Upper lobe of right lung (tissue), 1 donor: Measurements from ENCODE around the gene HOXD9. TPM values are rescaled to one million over a fixed set of nuclear protein-coding genes. Genes with fewer than 3 reads are reported as not detected.

ENCODE experiments used
- ATAC-seq: fragments of 200-7000 bp; cut with Tn5 transposase; one replicate; pipeline ENCODE4 v1.9.1; 2020; ENCODE audit warnings: mild to moderate bottlenecking, moderate library complexity
- DNase-seq: peaks from one replicate; pipeline ENCODE4 v3.0.0-alpha.2; 2020
- H3K27ac ChIP-seq: fragments of 200-600 bp; one replicate; pipeline ENCODE4 v1.8.0; 2022
- H3K27me3 ChIP-seq: fragments of 200-600 bp; one replicate; pipeline ENCODE4 v1.8.0; 2022; ENCODE audit warnings: mild to moderate bottlenecking
- H3K36me3 ChIP-seq: fragments of 200-600 bp; one replicate; pipeline ENCODE4 v1.8.0; 2022
- H3K4me1 ChIP-seq: fragments of 200-600 bp; one replicate; pipeline ENCODE4 v1.8.0; 2022
- H3K4me3 ChIP-seq: fragments of 200-600 bp; one replicate; pipeline ENCODE4 v1.8.0; 2022; ENCODE audit warnings: mild to moderate bottlenecking
- H3K9me3 ChIP-seq: fragments of 200-600 bp; one replicate; pipeline ENCODE4 v1.8.0; 2022
- CTCF ChIP-seq: fragments of 200-600 bp; IDR thresholded peaks from one replicate; pipeline ENCODE4 v1.8.0; 2022; ENCODE audit warnings: antibody characterized with exemption
- intact Hi-C: fragments of 100-400 bp; cut with DNase I; formaldehyde crosslinking; loops from one replicate; pipeline ENCODE4 v1.11.0; 2022
- total RNA-seq: library from RNA; stranded (reverse); fragmentation: NEBNext Ultra II Directional; extraction: Animal tissue kit (Norgen Biotek cat#: 25700); gene quantifications from one replicate; pipeline ENCODE4 v1.2.1, GENCODE V29; 2021
- donor health status: DM: no; HTN: yes; CAD: no; lungs with severe emphysema.

The HOXD9 gene
- total RNA-seq, 1 donor from 2014 or later, result 1.6 TPM

- Histone ChIP-seq H3K27me3 (peaks cover 97% of the 10 kb centered on the region), H3K4me1 (no peaks in the 10 kb centered on the region), H3K36me3 (no peaks in the 10 kb centered on the region), H3K9me3 (no peaks in the 10 kb centered on the region), H3K4me3 (no peak overlapping the region), H3K27ac (no peak overlapping the region)
- DNase-seq (no peak), ATAC-seq (no peak)
- intact Hi-C loops, result no loop called here
- TF ChIP-seq CTCF, result no peak
Measured at GRCh38 chr2:176076796-176077195, 45.7 kb upstream of the HOXD9 start.

GRCh38 chr2:176078541-176079284 lies 43.8 kb upstream of the HOXD9 start:
- Histone ChIP-seq H3K4me1 (no peaks in the 10 kb centered on the region), H3K36me3 (no peaks in the 10 kb centered on the region), H3K27ac (no peak overlapping the region), H3K4me3 (no peak overlapping the region), H3K9me3 (no peaks in the 10 kb centered on the region), H3K27me3 (peaks cover 97% of the 10 kb centered on the region)
- ATAC-seq (no peak), DNase-seq (no peak)
- no peak for TF ChIP-seq CTCF
- intact Hi-C loops, result no loop called here

GRCh38 chr2:176079285-176079830 lies 43.2 kb upstream of the HOXD9 start:
- DNase-seq (no peak), ATAC-seq (no peak)
- intact Hi-C loops, result no loop called here
- no peak for TF ChIP-seq CTCF
- no peak overlapping the region for H3K4me3 ChIP-seq
- no peaks in the 10 kb centered on the region for H3K9me3 ChIP-seq
- H3K4me1 ChIP-seq, result no peaks in the 10 kb centered on the region
- H3K36me3 ChIP-seq, result no peaks in the 10 kb centered on the region
- no peak overlapping the region for H3K27ac ChIP-seq
- peaks cover 97% of the 10 kb centered on the region for H3K27me3 ChIP-seq

GRCh38 chr2:176079831-176080539 lies 42.5 kb upstream of the HOXD9 start:
- peak; percentile 49 for TF ChIP-seq CTCF
- peak; percentile 63 for DNase-seq
- Histone ChIP-seq H3K27me3 (peaks cover 97% of the 10 kb centered on the region), H3K27ac (no peak overlapping the region), H3K4me3 (no peak overlapping the region), H3K36me3 (no peaks in the 10 kb centered on the region), H3K9me3 (no peaks in the 10 kb centered on the region), H3K4me1 (no peaks in the 10 kb centered on the region)
- intact Hi-C loops, result no loop called here
- ATAC-seq, result no peak

GRCh38 chr2:176080540-176081375 lies 41.8 kb upstream of the HOXD9 start:
- peaks cover 97% of the 10 kb centered on the region for H3K27me3 ChIP-seq
- no peaks in the 10 kb centered on the region for H3K9me3 ChIP-seq
- TF ChIP-seq CTCF, result no peak
- H3K36me3 ChIP-seq, result no peaks in the 10 kb centered on the region
- no peak overlapping the region for H3K4me3 ChIP-seq
- intact Hi-C loops, result no loop called here
- H3K27ac ChIP-seq, result no peak overlapping the region
- ATAC-seq (no peak), DNase-seq (no peak)
- no peaks in the 10 kb centered on the region for H3K4me1 ChIP-seq
